Stimulated activated CD8-positive, alpha-beta memory T cell treated with anti-CD3 and anti-CD28 coated beads, Interleukin-4, amount 100 ng/mL, for 24 hours (primary cell): ENCODE results near the gene CTRB2.
"Not testable (repeated sequence)": the region's sequence is repeated elsewhere in the genome, so short reads cannot be mapped to it uniquely, and the experiment has no call there.

ENCODE experiments used
- DNase-seq: peaks from one replicate; pipeline ENCODE4 v3.0.0-alpha.2; 2020; ENCODE audit warnings: low read depth

The CTRB2 gene

DNA sequence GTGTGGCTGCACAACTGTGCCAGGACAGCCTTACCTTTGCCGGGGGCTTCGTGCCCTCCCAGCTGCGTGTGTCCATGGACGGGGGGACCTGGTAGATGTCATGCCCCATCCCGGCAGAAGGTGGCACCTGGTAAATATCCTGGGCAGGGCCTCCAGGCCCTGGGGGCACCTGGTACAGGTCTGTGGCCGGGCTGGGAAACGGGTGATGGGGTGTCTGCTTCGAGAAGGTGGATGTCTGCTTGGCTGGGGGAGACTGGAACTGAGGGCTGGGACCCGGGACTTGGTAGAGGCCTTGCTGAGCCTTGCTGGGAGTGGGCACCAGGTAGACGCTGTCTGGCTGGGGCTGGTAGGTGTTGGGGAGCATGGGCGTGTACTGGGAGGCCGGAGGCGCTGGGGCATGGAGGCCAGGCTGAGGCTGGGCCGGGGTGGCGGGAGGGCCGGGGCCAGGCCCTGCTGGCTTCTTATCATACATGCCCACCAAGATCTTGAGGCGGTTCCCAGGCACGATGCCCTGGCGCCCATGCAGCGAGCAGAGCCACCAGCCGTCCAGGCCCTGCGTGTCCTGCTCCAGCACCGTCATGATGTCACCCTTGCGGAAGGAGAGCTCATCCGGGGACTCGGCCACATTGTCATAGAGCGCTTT, 35.6 kb upstream of the CTRB2 start:
- DNase-seq, result not testable (repeated sequence)

- no peak for DNase-seq
Measured at GRCh38 chr16:75241955-75242354, 35.0 kb upstream of the CTRB2 start.

DNA sequence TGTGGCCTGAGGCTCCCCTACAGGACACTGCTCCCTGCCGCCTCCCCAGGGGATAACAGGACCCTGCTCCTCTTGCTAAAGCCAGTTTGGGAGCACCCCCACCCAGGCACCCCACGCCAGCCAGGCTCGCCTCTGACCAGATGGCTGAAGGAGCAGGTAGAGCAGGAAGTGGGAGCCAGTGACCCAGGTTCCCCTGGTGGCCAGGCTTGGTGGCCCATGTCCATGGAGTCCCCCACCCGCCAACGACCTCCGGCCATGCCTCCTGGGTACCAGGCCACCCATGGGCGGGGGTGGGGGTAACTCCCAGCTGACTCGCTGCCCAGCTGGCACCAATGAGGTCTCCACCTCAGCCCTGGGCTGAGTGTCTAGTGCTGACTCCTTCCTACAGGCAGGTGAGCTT, 34.5 kb upstream of the CTRB2 start:
- DNase-seq, result no peak

GRCh38 chr16:75240633-75241032, 33.7 kb upstream of the CTRB2 start:
- not testable (repeated sequence) for DNase-seq

DNA sequence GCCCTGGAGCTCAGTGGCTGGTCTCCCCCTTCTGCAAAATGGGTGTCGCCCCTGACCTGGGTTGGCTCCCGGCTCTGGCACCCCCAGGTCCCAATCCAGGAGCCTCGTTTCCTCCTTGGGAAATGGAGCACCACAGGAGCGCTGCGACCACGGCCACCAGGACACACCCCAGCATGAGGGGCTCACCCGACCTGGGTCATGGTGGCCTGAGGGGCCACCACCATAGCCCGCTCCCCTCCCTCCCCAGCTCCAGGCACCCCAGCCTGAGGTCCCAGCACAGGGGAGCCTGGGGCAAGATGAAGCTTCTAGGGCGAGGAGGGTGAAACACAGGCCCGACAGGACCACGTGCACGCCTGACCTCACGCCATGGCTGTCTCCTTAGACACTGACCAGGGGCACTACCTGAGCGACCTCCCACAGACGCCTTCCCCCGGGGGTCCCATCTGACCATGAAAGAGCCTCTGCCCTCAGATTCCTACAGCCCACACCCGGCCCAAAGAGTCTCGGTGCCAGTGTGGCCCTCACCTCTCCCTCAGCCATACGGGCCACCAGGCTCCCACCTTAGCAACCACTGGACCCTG, 32.7 kb upstream of the CTRB2 start:
- DNase-seq, result no peak

- no peak for DNase-seq
Measured at GRCh38 chr16:75238853-75239541, 32.0 kb upstream of the CTRB2 start.

- no peak for DNase-seq
Measured at GRCh38 chr16:75238132-75238852, 31.3 kb upstream of the CTRB2 start.

DNA sequence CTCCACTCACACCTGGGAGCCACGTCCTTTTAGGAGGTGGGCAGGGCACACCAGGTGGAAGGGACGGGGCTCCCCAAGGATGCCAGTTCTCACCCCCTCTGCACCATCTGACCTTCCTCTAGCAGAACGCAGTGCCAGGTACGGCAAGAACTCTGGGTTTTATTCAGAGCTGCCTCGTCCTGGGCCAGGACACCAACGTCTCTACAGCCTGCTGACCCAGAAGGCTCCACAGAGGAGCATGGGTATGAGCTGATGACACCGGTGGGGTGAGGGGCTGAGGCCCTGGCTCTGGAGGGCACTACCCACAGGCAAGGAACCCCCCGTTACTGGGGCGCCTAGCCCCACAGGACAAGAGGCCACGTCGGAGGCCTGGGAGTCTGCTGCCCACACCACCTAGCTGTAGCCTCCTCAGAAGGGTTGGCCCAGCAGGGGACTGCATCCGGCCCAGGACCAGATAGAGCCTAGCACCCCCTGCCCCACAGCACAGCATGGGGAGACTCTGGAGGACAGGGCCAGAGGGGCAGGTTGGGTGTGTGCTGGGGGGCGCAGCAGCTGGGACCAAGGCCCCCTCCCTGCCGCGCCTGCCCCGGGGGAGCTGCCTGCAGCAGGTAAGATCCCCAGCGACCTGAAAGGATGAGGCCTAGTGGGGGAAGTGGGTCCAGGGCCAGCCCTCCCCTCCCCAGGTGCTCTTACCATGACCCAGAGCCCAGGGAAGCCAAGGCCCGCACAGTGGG, 30.6 kb upstream of the CTRB2 start:
- DNase-seq, result no peak

DNA sequence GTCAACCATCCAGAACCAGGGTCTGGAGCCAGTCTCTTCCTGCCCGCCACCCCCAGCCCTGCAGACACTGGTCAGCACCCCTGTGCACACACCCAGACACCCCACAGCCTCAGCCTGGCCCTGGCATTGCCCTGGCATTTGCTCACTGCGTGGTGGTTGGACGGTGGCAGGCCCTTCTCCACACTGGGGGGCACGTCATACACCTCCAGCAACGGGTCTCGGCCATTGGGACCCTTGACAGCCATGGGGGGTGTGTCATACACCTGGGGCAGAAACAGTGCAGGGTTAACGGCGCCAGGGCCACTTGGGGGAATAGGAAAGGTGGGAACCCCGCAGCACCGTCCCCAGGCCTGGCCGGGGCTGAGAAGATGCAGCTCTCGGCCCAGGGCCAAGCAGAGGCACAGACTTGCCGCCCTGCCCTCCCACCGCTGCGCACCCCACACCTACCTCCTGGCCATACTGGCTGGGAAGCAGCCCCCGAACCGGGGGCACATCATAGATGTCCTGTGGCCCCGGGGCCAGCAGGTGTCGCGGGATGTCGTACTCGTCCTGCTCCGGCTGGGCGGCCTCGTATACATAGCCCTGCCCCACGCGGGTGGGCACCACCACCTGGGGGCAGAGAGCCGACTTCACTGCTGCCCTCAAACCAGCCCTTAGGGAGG, 29.9 kb upstream of the CTRB2 start:
- DNase-seq, result no peak

DNA sequence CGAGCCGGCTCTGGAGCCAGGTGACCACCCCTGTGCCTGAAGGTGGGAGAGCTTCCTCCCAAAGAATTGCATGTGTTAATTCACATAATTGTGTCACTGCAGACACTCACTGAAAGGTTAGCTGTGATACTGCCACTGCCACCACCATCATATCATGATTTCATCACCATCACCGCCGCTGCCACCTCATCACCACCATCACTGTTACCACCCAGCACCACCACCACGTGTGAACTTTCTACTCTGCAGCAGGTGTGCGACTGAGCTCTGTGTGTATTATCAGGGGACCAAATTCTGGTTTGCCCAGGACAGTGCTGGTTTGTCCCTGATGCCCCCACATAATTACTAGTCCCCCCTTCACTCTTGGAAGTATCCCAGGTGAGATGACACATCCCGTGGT, 29.3 kb upstream of the CTRB2 start:
- no peak for DNase-seq

- DNase-seq, result no peak
Measured at GRCh38 chr16:75235721-75236193, 28.8 kb upstream of the CTRB2 start.

GRCh38 chr16:75234856-75235696, 28.1 kb upstream of the CTRB2 start:
- no peak for DNase-seq

DNA sequence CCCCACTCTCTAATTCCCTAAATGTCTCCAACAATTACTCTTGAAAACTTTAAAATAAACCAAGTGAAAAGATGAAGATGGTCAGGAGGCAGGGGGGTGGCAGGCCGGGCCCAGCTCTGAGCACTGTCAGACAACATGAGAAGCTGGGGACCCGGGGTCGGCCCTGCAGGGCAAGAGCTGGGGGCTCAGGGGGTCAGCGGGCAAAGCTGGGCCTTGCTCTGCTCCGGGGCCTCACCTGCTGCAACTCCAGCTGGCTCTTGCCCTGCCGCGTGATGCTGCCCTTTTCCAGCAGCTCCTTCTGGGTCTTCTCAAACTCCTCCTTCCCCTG, 26.6 kb upstream of the CTRB2 start:
- no peak for DNase-seq

- DNase-seq, result no peak
Measured at GRCh38 chr16:75231570-75231969, 24.6 kb upstream of the CTRB2 start.

DNA sequence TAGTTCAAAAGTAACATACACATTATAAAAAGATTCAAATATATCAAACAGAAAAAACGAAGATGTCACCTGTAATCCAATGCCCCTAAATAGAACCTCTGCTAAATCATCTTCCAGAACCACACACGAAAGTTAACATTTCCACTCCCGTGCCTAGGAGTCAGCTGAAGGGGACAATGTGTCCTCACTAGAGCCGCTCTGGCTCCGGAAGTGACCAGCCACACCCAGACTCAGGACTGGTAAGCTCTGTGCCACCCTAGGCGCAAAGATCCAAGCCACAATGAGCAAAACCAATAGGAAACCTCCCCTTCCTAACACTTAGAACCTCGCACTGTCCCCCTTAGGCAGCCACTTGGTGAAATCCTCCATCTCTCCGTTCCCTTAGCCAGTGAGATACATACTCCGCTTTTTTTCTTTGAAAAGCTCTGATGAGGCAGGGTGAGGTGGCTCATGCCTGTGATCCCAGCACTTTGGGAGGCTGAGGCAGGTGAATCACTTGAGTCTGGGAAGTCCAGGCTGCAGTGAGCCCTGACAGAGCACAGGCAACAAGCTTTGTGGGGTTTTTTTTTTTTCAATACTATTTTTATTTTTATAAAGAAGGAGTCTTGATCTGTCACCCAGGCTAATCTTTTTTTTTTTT, 23.6 kb upstream of the CTRB2 start:
- no peak for DNase-seq

DNA sequence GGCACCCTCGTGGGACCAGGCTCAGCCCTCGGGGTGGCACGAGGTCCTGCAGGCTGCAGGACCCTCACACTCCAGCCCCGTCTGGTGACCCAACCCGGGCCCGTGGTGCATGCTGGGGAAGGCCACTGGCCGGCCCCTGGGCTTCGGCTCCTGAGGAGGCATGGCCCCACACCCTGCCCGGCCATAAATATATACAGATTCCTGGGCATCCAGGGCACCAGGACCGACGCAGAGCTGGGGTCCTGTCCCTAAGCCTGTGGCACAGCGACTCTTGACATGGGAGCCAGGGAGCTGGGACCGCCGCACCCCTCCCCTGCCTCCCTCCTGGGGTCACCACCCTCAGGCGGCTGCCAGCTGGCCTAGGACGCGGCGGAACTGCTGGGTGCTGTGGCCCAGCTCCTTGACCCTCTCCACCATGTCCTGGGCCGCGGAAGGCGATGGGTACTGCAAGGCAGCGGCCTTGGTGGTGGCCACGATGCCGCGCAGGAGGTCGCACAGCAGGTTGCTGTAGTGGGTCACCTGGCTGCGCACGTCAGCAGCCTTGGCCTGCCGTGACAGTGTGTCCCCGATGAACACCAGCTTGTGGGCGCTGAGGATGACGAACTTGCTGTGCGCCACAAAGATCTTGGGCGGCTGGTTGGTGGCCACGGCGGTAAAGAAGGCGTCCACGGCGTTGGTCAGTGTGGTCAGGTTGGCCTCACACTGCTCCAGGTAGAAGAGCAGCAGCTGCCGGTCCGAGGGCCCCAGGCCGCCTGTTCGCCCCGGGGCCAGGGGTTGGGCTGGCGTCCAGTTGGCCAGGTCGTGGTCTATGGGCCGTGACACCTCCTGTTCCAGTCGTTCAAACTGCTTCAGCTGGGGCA, 22.4 kb upstream of the CTRB2 start:
- DNase-seq, result no peak

GRCh38 chr16:75228143-75228976, 21.4 kb upstream of the CTRB2 start:
- no peak for DNase-seq

GRCh38 chr16:75227361-75228142, 20.6 kb upstream of the CTRB2 start:
- no peak for DNase-seq
